ENCODE data around the gene ATP8A1.
"Not testable (repeated sequence)": the region's sequence is repeated elsewhere in the genome, so short reads cannot be mapped to it uniquely, and the experiment has no call there.

ATP8A1 gene

GRCh38 chr4:42461216-42461615, 195.7 kb downstream of the ATP8A1 start:
- not testable (repeated sequence) for DNase-seq

- no peak for DNase-seq
These were observed 196.9 kb downstream of the ATP8A1 start for GRCh38 chr4:42460043-42460442.

- DNase-seq: no peak
These were observed 198.2 kb downstream of the ATP8A1 start for GRCh38 chr4:42458657-42459056.

GRCh38 chr4:42454755-42455420, 202.0 kb downstream of the ATP8A1 start:
- DNase-seq: no peak

GRCh38 chr4:42453612-42454011, 203.3 kb downstream of the ATP8A1 start:
- DNase-seq: no peak

GRCh38 chr4:42452823-42453222, 204.1 kb downstream of the ATP8A1 start:
- DNase-seq: no peak

- no peak for DNase-seq
These were observed 210.1 kb downstream of the ATP8A1 start for GRCh38 chr4:42446823-42447222.

- no peak for DNase-seq
These were observed 211.9 kb downstream of the ATP8A1 start for GRCh38 chr4:42445038-42445437.

GRCh38 chr4:42442601-42443000, 214.3 kb downstream of the ATP8A1 start:
- no peak for DNase-seq

GRCh38 chr4:42440083-42440482, 216.8 kb downstream of the ATP8A1 start:
- no peak for DNase-seq

GRCh38 chr4:42436928-42437565, 219.9 kb downstream of the ATP8A1 start:
- DNase-seq: no peak

- DNase-seq: no peak
These were observed 228.9 kb downstream of the ATP8A1 start for GRCh38 chr4:42428036-42428435.

GRCh38 chr4:42425146-42426065, 231.5 kb downstream of the ATP8A1 start:
- DNase-seq: no peak

- no peak for DNase-seq
These were observed 236.8 kb downstream of the ATP8A1 start for GRCh38 chr4:42420140-42420539.

- no peak for DNase-seq
These were observed 239.4 kb downstream of the ATP8A1 start for GRCh38 chr4:42417550-42417949.

GRCh38 chr4:42416017-42416416, 240.9 kb downstream of the ATP8A1 start:
- DNase-seq: no peak

- no peak for DNase-seq
These were observed 241.6 kb downstream of the ATP8A1 start for GRCh38 chr4:42415281-42415680.

GRCh38 chr4:42412251-42412650, 244.7 kb downstream of the ATP8A1 start:
- no peak for DNase-seq

- no peak for DNase-seq
These were observed 245.1 kb downstream of the ATP8A1 start for GRCh38 chr4:42411803-42412202.

GRCh38 chr4:42410446-42410845, 246.5 kb downstream of the ATP8A1 start:
- DNase-seq: no peak

GRCh38 chr4:42404001-42404400, 252.9 kb downstream of the ATP8A1 start:
- no peak for DNase-seq

GRCh38 chr4:42401171-42401570, 255.7 kb downstream of the ATP8A1 start:
- DNase-seq: peak; percentile 7

GRCh38 chr4:42399393-42399792, 257.5 kb downstream of the ATP8A1 start:
- no peak for DNase-seq

- no peak for DNase-seq
These were observed 258.0 kb downstream of the ATP8A1 start for GRCh38 chr4:42398871-42399331.

All from OCI-M1 (cell line).